Muscle of leg (tissue), 11 donors: ENCODE data around the gene CLCNKB. TPM values are rescaled to one million over a fixed set of nuclear protein-coding genes. Genes with fewer than 3 reads are reported as not detected.
A peak's percentile ranks its signal among the peaks of the same experiment; 100 is the strongest.
"Not testable (repeated sequence)": the region's sequence is repeated elsewhere in the genome, so short reads cannot be mapped to it uniquely, and the experiment has no call there.

Experiments used
- DNase-seq: peaks from one replicate; pipeline ENCODE4 v3.0.0; 2013
- H3K27ac ChIP-seq: one replicate; pipeline ENCODE4 v1.5.1; 2013; ENCODE audit warnings: mild to moderate bottlenecking, low read length, control low read depth
- H3K27me3 ChIP-seq: one replicate; pipeline ENCODE4 v1.6.1; 2013; ENCODE audit warnings: low read length; ENCODE audit not compliant: control insufficient read depth, insufficient read depth
- H3K36me3 ChIP-seq: one replicate; pipeline ENCODE4 v1.6.1; 2013; ENCODE audit warnings: low read length; ENCODE audit not compliant: control insufficient read depth, insufficient read depth
- H3K4me1 ChIP-seq: one replicate; pipeline ENCODE4 v1.6.1; 2013; ENCODE audit warnings: low read length; ENCODE audit not compliant: control insufficient read depth, insufficient read depth
- H3K4me3 ChIP-seq: one replicate; pipeline ENCODE4 v1.5.1; 2013; ENCODE audit warnings: low read length, control low read depth
- H3K9me3 ChIP-seq: replicated peaks from 2 replicates; pipeline ENCODE4 v1.6.1; 2013; ENCODE audit warnings: low read depth, low read length; ENCODE audit not compliant: control insufficient read depth
- WGBS: methylation state at CpG from one replicate; pipeline ENCODE4 v1.1.5; 2013; ENCODE audit warnings: missing lambda C conversion rate; ENCODE audit not compliant: insufficient coverage; 5-methylcytosine and 5-hydroxymethylcytosine counted together
- polyA plus RNA-seq, 8 donors: library from polyadenylated mRNA; unstranded; fragments of 120-200 nt; gene quantifications; one replicate each; pipeline versions ENCODE4 v1.2.1 to v1.2.3, GENCODE V29; 2013; ENCODE audit warnings: inconsistent platforms in 1 of 8, low replicate concordance in 1 of 8; ENCODE audit not compliant: insufficient read length in 8 of 8, insufficient read depth in 1 of 8
- total RNA-seq: library from RNA; stranded (reverse); fragments of 120-200 nt; gene quantifications from one replicate; pipeline ENCODE4 v1.2.4, GENCODE V29; 2013

CLCNKB gene
- total and polyA plus RNA-seq, 9 donors = 0.11 to 0.53 (median 0.17) TPM; not detected in 1

GRCh38 chr1:16047791-16048475 lies 4.4 kb downstream of the CLCNKB start:
- Histone ChIP-seq H3K4me3 (no peak overlapping the region), H3K4me1 (peaks cover 7% of the 10 kb centered on the region), H3K27ac (no peak overlapping the region), H3K27me3 (peaks cover 12% of the 10 kb centered on the region), H3K36me3 (no peaks in the 10 kb centered on the region), H3K9me3 (no peaks in the 10 kb centered on the region)
- 69% methylated on average over 5 of the region's 19 CpGs for WGBS
- DNase-seq = no peak

GRCh38 chr1:16048573-16049189 lies 5.1 kb downstream of the CLCNKB start:
- no peaks in the 10 kb centered on the region for H3K36me3 ChIP-seq
- peak overlapping the region; percentile 34 for H3K4me3 ChIP-seq
- DNase-seq = peak; percentile 61
- H3K27ac ChIP-seq = no peak overlapping the region
- peaks cover 12% of the 10 kb centered on the region for H3K27me3 ChIP-seq
- H3K9me3 ChIP-seq = no peaks in the 10 kb centered on the region
- 5% methylated on average over 7 of the region's 25 CpGs for WGBS
- peaks cover 7% of the 10 kb centered on the region for H3K4me1 ChIP-seq

GRCh38 chr1:16050328-16050727 lies 6.7 kb downstream of the CLCNKB start:
- Histone ChIP-seq H3K4me3 (no peak overlapping the region), H3K4me1 (peaks cover 7% of the 10 kb centered on the region), H3K27ac (no peak overlapping the region), H3K36me3 (no peaks in the 10 kb centered on the region), H3K27me3 (peaks cover 12% of the 10 kb centered on the region), H3K9me3 (no peaks in the 10 kb centered on the region)
- WGBS = no CpG with 5 or more reads among the region's 7 CpGs
- DNase-seq = no peak

- Histone ChIP-seq H3K9me3 (no peaks in the 10 kb centered on the region), H3K27ac (no peak overlapping the region), H3K4me3 (no peak overlapping the region), H3K4me1 (peaks cover 7% of the 10 kb centered on the region), H3K36me3 (no peaks in the 10 kb centered on the region), H3K27me3 (peaks cover 12% of the 10 kb centered on the region)
- WGBS = 83% methylated on average over 1 of the region's 3 CpGs
- DNase-seq = no peak
Measured at GRCh38 chr1:16051039-16051438, 7.5 kb downstream of the CLCNKB start.

- H3K27me3 ChIP-seq = peaks cover 12% of the 10 kb centered on the region
- not testable (repeated sequence) for H3K4me1 ChIP-seq, H3K27ac ChIP-seq, H3K36me3 ChIP-seq, DNase-seq, H3K4me3 ChIP-seq, H3K9me3 ChIP-seq
- WGBS = 83% methylated on average over 7 of the region's 12 CpGs
Measured at GRCh38 chr1:16051949-16052348, 8.4 kb downstream of the CLCNKB start.

- Histone ChIP-seq H3K9me3 (no peaks in the 10 kb centered on the region), H3K4me1 (peaks cover 1% of the 10 kb centered on the region), H3K4me3 (no peak overlapping the region), H3K36me3 (no peaks in the 10 kb centered on the region), H3K27ac (no peak overlapping the region), H3K27me3 (no peaks in the 10 kb centered on the region)
- no peak for DNase-seq
- WGBS = 100% methylated on average over 2 of the region's 8 CpGs
Measured at GRCh38 chr1:16053781-16054502, 10.4 kb downstream of the CLCNKB start.

GRCh38 chr1:16054598-16055540 lies 11.3 kb downstream of the CLCNKB start:
- no peak for DNase-seq
- Histone ChIP-seq H3K4me1 (no peaks in the 10 kb centered on the region), H3K36me3 (no peaks in the 10 kb centered on the region), H3K4me3 (no peak overlapping the region), H3K27me3 (no peaks in the 10 kb centered on the region), H3K27ac (no peak overlapping the region), H3K9me3 (no peaks in the 10 kb centered on the region)
- 72% methylated on average over 4 of the region's 7 CpGs for WGBS

GRCh38 chr1:16055613-16056520 lies 12.3 kb downstream of the CLCNKB start:
- no peaks in the 10 kb centered on the region for H3K4me1 ChIP-seq
- no peak overlapping the region for H3K4me3 ChIP-seq
- H3K36me3 ChIP-seq = no peaks in the 10 kb centered on the region
- no peaks in the 10 kb centered on the region for H3K9me3 ChIP-seq
- WGBS = 39% methylated on average over 5 of the region's 18 CpGs
- no peaks in the 10 kb centered on the region for H3K27me3 ChIP-seq
- no peak overlapping the region for H3K27ac ChIP-seq
- peak; percentile 79 for DNase-seq

- WGBS = 67% methylated on average over 1 of the region's 4 CpGs
- H3K36me3 ChIP-seq, H3K4me1 ChIP-seq, DNase-seq, H3K9me3 ChIP-seq, H3K27me3 ChIP-seq, H3K4me3 ChIP-seq, H3K27ac ChIP-seq: not testable (repeated sequence)
Measured at GRCh38 chr1:16056521-16056912, 12.9 kb downstream of the CLCNKB start.
